ENCODE data around the gene IARS1. TPM values are rescaled to one million over a fixed set of nuclear protein-coding genes. Genes with fewer than 3 reads are reported as not detected.

Gene IARS1
- total RNA-seq, 4 donors from 2014 or later = 85.2 to 317 (median 110) TPM

GRCh38 chr9:92298036-92298435 lies 4.5 kb upstream of the IARS1 start:
- WGBS, 2 donors = 93 to 96% methylated on average over 3 of the region's 3 CpGs
- no peaks in the 10 kb centered on the region for H3K9me3 ChIP-seq
- TF ChIP-seq POLR2A (IDR thresholded peaks at IDR 0.05) (no peak), CTCF (IDR thresholded peaks at IDR 0.05) (no peak)
- H3K4me1 ChIP-seq = peaks cover 5 to 7% of the 10 kb centered on the region in 2 donors
- no peak for DNase-seq
- intact Hi-C loops (cut with DNase I) = no loop called here
- H3K27me3 ChIP-seq = no peaks in the 10 kb centered on the region
- H3K36me3 ChIP-seq = peaks cover 49 to 50% of the 10 kb centered on the region in 2 donors
- H3K27ac ChIP-seq = no peak overlapping the region
- H3K4me3 ChIP-seq (replicated peaks in 1 of 3) = no peak overlapping the region

DNA sequence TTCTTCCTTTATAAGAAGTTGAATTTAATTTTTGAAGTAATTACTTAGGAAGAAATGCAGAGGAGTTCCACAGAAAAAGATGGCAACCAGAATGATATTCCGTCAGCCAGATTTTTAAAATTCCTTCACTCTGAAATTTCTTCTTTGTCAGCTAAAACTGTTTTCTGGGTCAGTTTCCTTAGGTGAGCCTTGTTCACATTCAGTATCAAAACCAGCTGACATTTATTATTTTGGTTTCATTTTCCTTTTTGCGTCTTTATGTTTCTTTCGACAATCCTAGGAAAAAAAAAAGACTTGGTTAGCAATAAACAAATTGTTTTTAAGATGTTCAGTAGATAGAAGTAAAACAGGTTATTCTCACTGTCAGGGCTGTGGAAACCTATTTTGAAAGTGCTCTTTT lies 4.1 kb upstream of the IARS1 start:
- intact Hi-C loops (cut with DNase I) = no loop called here
- 94% methylated on average over 3 of the region's 3 CpGs for WGBS, 2 donors
- no peak overlapping the region for H3K27ac ChIP-seq
- no peaks in the 10 kb centered on the region for H3K9me3 ChIP-seq
- H3K36me3 ChIP-seq = peaks cover 45 to 46% of the 10 kb centered on the region in 2 donors
- TF ChIP-seq POLR2A (IDR thresholded peaks at IDR 0.05) = no peak
- no peak for TF ChIP-seq CTCF (IDR thresholded peaks at IDR 0.05)
- no peaks in the 10 kb centered on the region for H3K27me3 ChIP-seq
- no peak for DNase-seq
- H3K4me1 ChIP-seq = peaks cover 7 to 11% of the 10 kb centered on the region in 2 donors
- H3K4me3 ChIP-seq (replicated peaks in 1 of 3) = no peak overlapping the region

DNA sequence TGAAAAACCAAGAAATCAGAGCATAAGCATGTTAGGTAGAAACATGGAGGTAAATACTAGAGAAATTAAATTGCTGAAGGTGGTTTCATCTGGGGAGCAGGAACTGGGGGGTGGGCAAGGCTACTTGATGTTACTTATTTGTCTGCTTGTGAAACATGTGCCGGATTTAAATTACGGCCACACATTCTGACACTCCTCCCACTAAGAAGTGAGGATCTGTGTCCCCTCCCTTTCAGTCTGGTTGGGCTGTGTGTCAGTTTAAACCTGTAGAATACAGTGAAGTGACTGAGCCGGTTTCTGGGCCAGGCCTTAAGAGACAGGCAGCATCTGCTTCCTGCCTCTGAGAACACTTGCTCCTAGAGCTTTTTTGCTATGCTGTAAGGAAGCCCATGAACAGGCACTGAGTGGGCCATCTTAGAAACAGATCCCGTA lies 2.3 kb upstream of the IARS1 start:
- Histone ChIP-seq H3K36me3 (peaks cover 30 to 34% of the 10 kb centered on the region in 2 donors), H3K4me3 (replicated peaks in 1 of 3) (no peak overlapping the region), H3K27ac (no peak overlapping the region), H3K9me3 (no peaks in the 10 kb centered on the region), H3K4me1 (peaks cover 13 to 16% of the 10 kb centered on the region in 2 donors), H3K27me3 (no peaks in the 10 kb centered on the region)
- DNase-seq = no peak
- intact Hi-C loops (cut with DNase I) = no loop called here
- TF ChIP-seq POLR2A (IDR thresholded peaks at IDR 0.05) (no peak), CTCF (IDR thresholded peaks at IDR 0.05) (no peak)
- WGBS, 2 donors = 82% methylated on average over 4 of the region's 4 CpGs

DNA sequence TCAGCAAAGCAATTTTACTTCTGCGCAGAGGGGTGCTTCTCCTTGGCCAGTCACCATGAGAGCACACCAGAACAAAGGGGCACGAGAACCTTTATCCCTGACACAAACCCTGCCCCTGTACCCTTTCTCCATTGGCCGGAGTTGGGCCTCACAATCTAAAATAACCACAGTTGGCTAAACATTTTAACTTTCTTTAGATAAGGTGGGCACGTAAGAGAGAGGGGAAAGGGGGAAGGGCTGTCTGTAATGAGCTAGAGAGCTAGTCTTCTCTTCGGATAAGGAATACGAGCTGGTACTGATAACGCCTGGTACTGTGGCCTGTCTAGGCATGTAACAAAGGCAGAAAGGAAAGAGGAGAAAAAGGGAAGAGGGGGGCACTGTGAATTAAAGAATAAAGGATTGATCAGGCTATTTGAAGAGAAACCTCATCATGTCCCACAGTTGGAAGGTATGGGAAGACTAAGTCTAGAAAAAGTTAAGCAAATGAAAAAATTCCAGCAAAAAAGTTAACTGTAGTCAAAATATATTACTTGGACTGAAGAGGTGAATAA lies 1.8 kb upstream of the IARS1 start:
- 88 to 92% methylated on average over 7 of the region's 7 CpGs for WGBS, 2 donors
- TF ChIP-seq CTCF (IDR thresholded peaks at IDR 0.05) (no peak), POLR2A (IDR thresholded peaks at IDR 0.05) (no peak)
- Histone ChIP-seq H3K27ac (no peak overlapping the region), H3K9me3 (no peaks in the 10 kb centered on the region), H3K4me3 (replicated peaks in 1 of 3) (no peak overlapping the region), H3K4me1 (peaks cover 13 to 16% of the 10 kb centered on the region in 2 donors), H3K27me3 (no peaks in the 10 kb centered on the region), H3K36me3 (peaks cover 25 to 29% of the 10 kb centered on the region in 2 donors)
- DNase-seq = no peak
- intact Hi-C loops (cut with DNase I) = no loop called here

DNA sequence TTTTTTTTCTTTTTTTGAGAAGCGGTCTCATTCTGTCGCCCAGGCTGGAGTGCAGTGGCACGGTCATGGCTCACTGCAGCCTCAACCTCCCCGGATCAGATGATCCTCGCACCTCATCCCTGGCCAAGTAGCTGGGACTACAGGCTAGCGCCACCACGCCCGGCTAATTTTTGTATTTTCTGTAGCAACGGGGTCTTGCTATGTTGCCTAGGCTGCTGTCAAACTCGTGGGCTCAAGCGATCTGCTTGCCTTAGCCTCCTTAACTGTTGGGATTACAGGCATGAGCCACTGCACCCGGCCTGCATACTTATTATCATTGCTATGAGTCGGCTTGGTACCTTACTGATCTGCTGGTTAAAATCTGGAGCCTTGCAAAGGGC lies 790 bp upstream of the IARS1 start:
- H3K4me3 ChIP-seq (replicated peaks in 1 of 3) = peak overlapping the region in 2 of 3 donors; percentile 26 to 48
- TF ChIP-seq POLR2A (IDR thresholded peaks at IDR 0.05) = no peak
- no peak for TF ChIP-seq CTCF (IDR thresholded peaks at IDR 0.05)
- no peaks in the 10 kb centered on the region for H3K9me3 ChIP-seq
- DNase-seq = peak; percentile 36 to 53
- intact Hi-C loops (cut with DNase I) = no loop called here
- peaks cover 18 to 20% of the 10 kb centered on the region in 2 donors for H3K36me3 ChIP-seq
- H3K4me1 ChIP-seq = peaks cover 13 to 16% of the 10 kb centered on the region in 2 donors
- WGBS, 2 donors = 13 to 20% methylated on average over 13 of the region's 13 CpGs
- H3K27ac ChIP-seq = peak overlapping the region in 2 of 3 donors; percentile 33 to 46
- no peaks in the 10 kb centered on the region for H3K27me3 ChIP-seq

Measured in thyroid gland (tissue), 4 donors.